Activated T-helper 9 cell treated with anti-CD3 and anti-CD28 coated beads, Interleukin-2, amount 50 U/mL, for 16 hours (primary cell): ENCODE data around the gene SIGLEC12.
"Not testable (repeated sequence)": the region's sequence is repeated elsewhere in the genome, so short reads cannot be mapped to it uniquely, and the experiment has no call there.

ENCODE experiments used
- DNase-seq: peaks from one replicate; pipeline ENCODE4 v3.0.0-alpha.2; 2020; ENCODE audit warnings: low read depth

Gene SIGLEC12

DNA sequence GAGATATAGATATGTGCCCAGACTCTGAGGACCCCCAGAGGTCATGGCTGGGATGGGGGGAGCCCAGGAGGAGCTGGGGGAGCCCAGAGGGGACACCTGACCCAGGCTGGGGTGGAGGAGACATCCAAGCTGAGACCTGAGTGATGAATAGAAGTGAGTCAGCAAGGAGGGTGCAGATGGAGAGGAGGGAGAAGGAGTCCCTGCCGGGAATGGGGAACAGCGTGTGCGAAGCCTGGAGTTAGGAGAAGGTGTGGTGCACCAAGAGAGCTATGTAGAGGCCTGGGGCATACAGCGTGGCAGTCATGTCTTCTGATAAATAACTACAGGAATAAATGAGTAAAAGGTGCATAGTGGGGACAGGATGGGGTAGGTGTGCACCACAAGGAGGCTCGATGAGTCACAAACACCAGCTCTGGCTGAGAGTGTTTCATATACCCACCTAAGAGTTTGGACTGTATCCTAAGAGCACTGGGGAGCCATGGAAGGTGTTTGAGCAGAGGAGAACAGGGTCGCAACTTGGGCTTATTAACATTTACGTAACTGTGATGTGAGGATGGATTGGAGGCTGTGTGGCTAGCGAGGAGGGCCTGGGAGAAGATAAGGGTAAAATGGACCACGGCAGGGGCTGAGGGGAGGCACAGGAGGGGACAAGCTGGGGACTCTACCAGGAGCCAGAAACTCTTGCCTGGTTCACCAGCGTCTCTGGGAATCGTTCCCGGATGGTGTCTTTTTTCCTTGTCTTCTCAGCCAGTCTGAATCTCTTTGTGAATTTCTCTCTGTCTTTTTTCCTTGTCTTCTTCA, 21.9 kb downstream of the SIGLEC12 start:
- no peak for DNase-seq

DNA sequence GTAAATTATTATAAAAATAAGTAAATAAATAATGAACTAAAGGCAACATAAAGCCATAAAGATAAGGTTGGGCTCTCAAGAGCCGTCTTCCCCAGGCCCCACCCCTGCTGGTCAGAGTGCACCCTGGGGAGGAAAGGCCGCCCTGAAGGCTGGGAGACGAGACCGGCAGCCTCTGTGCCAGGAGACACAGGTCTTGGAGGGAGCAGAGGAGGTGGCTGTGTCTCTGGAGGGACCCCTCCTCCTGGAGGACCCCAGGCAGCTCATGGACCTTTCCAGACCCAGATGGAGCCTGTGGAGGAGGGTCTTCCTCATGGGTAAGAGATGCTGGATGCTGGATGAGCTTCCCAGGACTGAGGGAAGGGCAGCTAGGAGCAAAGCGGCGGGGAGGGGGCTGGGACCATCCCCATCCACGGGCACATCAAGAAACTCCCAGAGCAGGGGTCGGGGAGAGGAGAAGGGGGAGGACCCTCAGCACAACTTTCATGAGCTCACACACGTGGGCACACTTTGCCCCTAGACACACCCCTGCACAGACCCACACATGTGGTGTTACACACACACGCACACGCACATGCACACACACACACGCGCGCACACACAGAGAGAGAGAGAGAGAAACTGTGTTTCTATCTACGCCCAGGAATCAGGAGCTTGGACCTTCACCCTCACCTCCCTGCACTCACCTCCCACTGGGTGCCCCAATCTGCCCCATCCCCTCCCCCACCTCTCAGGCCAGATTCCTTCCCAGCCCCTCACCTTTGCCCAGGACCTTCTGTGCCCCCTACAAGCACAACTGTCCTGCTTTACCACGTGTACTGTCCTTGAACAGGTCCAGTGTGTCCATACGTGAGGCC, 23.0 kb downstream of the SIGLEC12 start, which contains the start of gene CEACAM18:
Gene CEACAM18, plus strand, starts transcription at position 159 of the 854 bp plus-strand sequence.
- DNase-seq = no peak

DNA sequence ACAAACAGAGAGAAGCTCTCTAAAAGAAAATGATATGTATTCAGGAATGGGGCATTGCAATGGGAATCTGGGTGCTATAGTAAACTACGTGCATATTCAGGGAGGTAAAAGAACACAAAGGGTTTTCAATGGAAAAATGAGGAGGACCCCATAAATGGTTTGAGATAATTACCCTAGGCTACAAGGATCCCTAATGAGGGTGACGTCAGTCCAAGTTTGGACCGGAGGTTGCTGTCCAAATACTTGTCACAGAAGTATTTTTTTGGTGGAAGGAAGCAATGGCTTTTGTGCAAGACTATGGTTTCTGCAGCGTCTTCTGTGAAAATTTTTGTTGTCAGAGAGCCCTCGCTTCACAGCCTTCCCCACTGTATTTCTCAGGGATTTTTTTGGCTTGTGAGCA, 24.3 kb downstream of the SIGLEC12 start:
- no peak for DNase-seq

DNA sequence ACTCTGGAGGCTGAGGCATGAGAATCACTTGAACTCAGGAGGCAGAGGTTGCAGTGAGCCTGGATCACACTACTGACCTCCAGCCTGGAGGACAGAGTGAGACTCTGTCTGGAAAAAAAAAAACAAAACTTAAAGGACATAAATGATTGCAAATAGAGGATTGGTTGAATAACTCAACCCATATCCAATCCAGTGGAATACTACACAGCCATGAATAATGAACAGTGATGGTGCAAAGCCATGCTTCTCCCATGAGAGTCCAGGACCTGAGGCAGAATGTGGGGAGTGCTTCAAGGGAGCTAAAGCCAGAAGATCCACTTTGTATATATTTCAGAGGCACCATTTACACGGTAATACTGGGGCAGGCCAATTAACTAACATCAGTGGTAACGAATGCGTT, 25.4 kb downstream of the SIGLEC12 start:
- no peak for DNase-seq

DNA sequence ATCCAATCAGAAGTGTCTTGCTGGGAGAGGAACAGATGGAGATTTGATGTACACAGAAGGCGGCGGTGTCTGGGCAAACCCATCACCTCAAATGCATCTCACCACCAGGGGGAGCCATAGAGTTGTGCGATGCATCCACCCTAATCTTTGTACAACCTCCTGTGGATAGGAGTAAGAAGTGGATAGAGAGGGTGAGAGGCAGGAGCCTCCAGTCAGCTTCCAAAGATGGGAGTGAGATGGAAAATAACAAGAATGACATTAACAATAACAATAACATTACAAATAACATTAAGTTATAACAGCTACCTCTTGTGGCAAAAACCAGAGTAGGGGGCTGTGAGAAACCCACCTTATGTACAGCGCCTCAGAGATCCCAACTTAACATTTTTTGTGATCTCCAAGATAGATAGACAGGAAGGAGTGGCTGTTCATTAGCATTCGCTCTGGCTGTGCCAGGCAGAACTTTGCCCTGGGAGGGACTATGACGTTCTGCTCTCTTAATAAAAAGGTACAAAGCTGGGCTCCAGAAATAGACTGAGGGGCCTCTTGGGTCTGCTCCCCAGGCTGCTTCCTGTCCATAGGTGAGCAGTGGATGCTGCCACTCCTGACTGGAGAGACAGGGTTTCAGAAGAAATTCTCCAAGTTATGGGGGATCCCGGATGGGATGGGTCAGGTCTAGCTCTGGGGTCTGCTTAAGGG, 28.4 kb downstream of the SIGLEC12 start:
- DNase-seq = peak; percentile 70

DNA sequence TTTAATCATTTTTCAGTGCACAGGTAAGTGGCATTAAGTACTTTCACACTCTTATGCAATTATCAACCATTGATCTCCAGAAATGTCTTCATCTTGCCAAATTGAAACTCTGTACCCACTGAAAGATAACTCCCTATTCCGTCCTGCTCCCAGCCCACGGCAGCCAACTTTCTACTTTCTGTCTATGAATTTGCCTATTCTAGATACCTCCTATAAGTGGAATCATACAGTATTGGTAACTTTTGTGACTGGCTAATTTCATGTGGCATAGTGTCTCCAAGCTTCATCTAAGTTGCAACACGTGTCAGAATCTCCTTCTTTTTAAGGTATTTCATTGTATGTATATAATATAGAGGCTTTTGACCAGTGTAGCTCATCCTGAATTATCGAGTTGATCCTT, 29.0 kb downstream of the SIGLEC12 start:
- no peak for DNase-seq

DNA sequence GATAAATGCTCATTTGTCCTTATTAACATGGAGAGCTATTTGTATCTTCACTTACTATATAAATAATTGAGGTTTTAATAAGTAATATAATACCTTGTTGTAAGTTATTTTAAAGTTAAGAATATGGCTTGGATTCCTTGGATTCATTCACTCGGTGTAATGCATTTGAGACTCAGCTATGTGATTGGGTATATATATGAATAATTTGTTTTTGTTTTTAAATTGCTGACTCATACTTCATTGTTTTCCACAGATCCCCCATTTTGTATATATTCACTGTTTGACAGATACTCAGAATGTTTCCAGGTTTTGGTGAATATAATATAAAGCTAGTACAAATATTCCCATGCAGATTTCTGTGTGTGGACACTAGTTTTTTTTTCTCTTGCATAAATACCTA, 30.1 kb downstream of the SIGLEC12 start:
- DNase-seq = no peak

DNA sequence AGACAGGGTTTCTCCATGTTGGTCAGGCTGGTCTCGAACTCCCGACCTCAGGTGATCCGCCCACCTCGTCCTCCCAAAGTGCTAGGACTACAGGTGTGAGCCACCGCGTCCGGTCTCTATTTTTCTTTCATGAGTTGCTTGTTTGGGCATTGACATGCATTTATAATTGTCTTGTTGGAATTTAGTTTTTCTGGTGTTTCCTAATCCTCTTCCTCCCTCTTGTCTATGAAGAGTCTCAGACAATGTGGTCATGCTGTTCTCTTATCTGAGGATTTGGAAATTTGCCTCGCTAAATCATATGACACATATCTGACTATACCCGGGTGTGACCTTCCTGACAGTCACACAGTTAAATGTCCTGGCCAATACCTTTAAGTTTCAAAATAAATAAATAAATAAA, 30.6 kb downstream of the SIGLEC12 start:
- no peak for DNase-seq

DNA sequence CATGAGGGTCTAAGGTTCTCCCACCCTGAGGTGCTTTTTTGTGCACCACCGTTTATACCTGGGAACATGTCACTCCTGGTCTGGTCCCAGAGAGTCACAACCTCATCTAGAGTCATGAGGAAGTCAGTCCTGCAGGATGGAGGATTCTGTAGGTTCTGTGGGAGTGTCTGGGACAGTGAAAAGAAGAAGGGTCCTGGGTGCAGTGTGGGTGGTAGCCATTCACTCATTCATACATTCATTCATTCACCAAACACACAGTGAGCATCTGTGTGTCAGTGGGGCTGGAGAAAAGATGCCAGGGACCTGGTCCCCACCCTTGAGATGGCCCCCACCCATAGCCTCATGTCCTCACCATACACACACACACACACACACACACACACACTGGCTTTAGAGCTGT, 32.0 kb downstream of the SIGLEC12 start:
- no peak for DNase-seq

DNA sequence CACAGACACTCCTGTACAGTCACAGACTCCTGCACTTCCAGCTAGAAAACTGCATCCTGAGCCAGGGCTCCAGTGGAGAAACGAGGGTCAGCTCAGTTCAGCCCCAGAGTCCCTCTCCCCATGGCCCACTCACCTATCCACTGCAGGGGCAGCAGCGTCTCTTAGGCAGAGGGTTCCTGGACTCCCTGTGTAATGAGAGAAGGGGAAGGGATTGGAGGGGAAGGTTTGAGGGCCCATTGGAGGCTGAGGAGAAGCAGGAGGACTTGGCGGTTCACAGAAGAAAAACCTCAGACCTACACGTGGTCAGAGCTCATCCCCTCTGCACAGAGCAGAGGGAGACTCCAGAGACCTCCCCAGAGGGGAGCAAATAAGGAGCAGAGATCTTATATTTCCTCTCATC, 32.4 kb downstream of the SIGLEC12 start:
- DNase-seq = no peak

DNA sequence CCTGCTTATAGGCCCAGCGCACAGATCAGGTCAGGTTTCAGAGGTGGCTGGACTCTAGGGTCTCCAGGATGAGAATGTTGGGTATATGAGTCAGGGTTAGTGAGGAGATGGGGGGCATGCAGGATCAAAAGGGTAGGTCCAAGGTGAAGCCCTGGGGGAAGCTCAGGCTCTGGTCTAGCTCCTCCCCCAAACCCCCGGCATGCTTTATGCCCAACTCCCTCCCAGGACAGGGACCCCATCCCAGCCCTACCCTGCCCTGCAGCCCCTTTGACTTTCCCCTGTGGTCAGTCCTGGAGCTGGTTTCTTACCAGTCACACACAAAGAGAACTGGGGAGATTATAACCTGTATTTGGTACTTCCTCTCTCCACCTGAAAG, 33.1 kb downstream of the SIGLEC12 start:
- no peak for DNase-seq

DNA sequence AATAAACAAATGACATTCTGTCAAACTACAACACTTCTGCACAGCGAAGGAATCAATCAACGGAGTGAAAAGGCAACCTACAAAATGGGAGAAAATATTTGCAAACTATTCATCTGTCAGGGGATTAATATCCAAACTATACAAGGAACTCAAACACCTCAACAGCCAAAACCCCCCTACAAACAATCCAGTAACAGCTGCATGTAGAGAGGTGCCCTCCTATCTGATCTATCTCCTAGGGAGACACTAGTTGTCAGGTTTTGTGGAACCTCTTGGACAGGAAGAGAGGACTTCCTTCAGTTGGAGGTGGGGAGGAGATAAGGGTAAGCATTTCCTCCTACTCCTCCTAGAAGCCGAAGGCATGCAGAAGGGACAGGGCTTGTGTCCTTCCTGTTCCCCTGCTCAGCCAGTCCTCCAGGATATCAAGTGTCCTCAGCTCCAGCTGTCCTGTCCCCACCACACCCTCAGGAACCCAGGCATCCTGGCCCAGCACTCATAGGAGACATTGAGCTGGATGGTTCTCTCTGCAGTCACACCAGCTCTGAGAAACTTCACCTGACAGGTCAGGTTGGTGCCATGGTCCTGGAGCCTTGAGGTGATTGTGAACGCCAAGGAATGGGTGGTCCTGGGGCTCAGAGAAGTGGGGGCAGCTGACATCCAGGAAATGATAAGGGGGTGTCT, 33.6 kb downstream of the SIGLEC12 start:
- no peak for DNase-seq

DNA sequence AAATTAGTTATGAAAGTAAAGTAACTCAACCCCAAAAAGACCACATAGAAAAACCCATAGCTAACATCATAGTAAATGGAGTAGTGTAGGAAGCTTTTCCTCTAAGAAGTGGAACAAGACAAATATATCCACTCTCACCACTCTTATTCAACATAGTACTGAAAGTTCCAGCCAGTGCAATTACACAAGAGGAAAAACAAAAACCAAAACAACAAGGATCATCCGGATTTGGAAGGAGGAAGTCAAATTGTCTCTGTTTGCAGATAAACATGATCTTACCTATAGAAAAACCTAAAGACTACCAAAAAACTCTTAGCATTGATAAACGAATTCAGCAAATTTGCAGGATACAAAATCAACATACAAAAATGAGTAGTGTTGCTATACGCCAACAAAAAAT, 34.9 kb downstream of the SIGLEC12 start:
- no peak for DNase-seq

DNA sequence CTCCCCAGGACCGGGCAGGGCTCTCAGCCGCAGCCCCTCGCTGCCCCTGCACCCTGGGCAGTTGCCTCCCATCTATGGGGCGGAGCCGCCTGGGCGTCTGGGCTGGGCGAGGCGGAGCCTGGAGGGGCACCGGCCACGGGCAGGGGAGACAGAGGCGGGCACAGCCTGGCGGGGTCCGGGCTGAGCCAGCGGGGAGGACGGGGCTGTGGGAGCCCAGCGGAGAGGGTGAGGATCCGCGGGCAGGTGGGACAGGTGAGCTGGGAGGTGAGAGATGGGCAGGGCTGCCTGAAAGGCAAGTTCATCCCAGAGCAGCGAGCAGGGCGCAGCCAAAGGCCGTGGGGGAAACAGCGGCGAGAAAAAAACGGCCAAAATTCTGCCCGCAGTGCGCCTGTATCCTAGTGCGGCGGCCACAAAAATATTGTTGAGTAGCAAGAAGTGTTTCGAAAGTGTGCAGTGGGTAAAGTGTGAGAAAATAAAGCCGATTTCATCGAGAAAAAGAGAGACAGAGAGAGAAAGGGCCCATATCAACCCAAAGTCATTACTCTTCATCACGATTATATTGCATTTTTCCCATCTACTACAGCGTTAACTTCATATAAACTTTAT, 37.5 kb downstream of the SIGLEC12 start:
- DNase-seq = not testable (repeated sequence)

DNA sequence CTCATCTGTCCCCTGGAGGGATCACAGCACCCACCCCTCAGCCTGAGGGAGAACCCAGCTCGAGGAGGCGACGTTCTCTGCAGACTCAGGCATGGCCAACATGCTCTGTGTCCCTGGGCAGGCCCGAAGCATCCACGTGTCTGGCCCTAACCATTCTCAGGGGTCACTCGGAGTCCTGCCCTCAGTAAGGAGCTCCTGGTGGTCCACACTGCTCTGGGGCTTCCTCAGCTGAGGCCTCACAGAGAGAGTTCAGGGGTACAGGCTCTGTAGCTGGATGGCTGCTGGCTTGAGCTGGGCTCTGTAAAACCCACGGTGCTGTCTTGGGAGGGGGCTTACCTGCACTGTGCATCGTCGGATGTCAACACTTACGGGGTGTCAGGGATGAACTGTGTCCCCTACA, 38.9 kb downstream of the SIGLEC12 start:
- no peak for DNase-seq

DNA sequence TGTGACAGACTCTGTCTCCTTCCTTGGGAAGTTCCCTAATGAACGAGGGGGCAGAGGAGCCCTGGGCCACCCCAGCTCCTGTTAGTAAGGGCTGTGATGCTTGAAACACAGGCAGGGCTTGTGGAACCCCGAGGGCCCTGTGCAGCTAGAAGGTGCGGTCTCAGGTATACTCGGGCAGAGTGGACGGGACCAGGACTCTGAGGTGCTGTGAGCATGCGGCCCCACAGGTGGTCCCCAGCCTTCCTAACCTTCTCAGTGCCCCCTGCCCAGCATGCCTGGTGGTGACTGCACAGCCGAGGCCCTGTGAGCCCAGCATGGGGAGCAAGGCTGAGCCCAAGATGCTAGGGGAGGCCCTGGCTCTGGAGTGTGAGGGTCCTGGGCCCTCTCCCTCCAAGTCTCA, 39.3 kb downstream of the SIGLEC12 start:
- DNase-seq = no peak

DNA sequence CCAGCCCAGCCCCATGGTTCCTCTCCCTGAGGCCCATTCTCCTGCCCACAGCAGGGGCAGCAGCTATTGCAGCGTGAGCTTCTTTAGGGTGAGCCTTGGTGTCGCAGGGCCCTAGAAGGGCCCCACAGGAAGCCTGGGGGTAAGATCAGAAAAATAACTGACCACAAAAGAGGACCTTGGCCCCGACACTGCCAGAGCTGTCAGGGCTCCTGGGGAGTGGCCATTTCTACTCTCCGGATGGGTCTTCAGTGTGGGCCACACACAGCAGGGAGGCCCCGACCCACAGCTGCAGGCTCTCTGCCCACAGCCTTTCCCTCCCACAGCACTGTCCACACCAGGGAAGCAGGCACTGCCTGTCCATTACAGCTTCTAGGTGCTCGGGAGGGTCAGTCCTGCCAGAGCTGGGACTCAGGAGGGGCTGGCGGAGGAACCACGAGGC, 39.9 kb downstream of the SIGLEC12 start:
- no peak for DNase-seq

DNA sequence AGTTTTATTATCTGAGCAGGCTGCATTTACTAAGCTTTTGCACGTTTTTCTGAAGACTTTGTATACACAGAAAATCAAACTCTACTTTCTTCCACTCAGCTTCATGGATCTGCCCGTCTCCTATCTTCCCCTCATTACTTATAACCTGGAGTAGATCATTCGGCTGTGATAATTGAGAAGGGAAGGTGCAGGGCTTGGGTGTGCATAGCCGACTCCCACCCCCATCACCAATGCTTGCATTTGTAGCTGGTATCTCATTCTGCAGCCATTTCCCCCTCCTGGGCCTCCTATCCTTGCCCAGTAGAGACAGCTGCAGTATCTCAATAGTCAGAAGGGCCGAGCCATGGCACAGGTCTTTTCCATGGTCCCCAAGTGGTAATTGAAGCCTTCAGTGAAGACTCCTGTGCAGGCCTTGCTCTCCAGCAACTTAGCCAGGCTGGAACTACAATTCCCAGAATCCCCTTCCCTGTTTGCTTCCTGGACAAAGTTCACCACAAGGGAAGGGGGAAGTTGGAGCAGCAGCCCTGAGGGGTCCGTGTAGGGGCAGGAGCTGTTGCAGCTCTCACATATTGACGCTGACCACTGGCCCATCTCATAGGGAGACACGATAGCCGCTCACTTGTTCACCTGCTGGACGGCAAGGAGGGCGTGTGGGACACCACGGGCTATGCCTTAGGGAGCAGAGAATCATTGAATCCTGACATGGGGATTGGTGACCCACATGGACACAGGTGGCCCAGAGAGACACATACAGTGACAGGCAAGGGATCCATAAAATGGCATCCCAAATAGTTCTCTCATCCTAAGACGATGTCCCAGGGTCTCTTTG, 41.2 kb downstream of the SIGLEC12 start:
- no peak for DNase-seq

DNA sequence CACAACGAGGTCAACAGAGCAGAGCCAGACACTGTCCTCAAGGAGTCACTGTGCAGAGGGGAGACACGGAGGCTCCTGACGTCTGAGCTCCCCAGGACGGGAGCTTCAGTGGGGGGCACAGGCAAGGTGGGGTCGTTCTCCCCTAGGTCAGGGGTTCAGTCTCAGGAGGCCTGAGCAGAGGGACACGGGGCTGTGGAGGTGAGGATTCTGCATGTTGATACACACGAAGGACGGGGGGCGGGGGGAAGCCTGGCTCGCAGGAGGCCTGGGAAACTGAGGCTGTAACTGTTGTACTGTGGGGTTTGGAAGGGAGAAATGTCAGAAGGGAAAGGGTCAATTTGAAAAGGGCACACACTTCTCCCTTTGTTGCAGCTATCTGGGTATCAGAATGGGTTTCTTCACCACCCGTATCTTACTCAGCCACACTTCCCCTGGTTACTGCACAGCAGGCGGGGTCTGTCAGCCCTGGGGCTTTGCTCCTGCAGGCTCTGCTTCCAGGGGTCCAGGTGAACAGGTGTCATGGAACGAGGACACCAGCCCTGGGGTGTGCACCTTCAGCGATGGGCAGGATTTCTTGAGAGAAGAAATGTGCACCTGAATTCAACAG, 42.6 kb downstream of the SIGLEC12 start:
- no peak for DNase-seq

DNA sequence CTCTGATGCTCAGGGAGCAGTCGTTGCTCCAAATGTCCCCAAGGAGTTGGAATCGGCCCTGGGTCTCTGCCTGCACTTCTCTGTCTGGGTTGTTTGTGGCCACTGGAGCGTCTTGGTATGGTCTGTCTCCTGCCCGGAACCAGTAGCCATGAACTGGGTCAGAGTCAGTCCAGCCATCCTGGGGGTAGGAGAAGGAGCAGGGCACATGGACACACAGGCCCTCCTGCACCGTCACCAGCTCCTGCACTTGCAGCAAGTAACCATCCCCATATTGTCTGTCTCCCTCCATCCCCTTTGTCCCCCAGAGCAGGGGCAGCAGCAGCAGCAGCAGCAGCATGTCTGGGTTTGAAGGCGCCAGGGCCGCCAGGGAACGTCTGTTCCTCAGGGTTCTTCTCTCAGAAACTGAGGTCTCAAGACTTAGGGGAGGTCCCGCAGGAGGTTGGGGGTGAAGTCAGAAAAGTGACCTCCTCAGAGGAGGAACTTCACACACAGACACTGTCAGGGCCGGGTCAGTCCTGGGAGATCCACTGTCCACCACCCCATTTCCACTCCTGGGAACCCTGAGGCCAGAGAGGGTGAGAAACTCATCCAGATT, 43.5 kb downstream of the SIGLEC12 start, which contains the start of gene SIGLEC8:
Gene SIGLEC8, minus strand, starts transcription at position 404 of the 595 bp plus-strand sequence. Its CDS starts 67 bp downstream, at position 337.
- DNase-seq = no peak
